A549 (cell line): ENCODE results near the gene AKNAD1. TPM values are rescaled to one million over a fixed set of nuclear protein-coding genes. Genes with fewer than 3 reads are reported as not detected.

Experiments used
- ATAC-seq, 2 experiments: fragments of 200-7000 bp in 1 of 2; fragments of >200 bp in 1 of 2; cut with Nextera tagmentation in 1 of 2; cut with Tn5 transposase in 1 of 2; 3 replicates each; pipeline versions ENCODE4 v1.8.0 to v1.9.1; 2018 to 2020; ENCODE audit warnings: mild to moderate bottlenecking in 1 of 2, moderate library complexity in 1 of 2
- CTCF ChIA-PET: fragments of 300-600 bp; sonication (Branson Sonifier 250); formaldehyde crosslinking; extraction: SDS; loops from one replicate; lab custom pipeline; 2021; ENCODE audit warnings: antibody characterized with exemption, inconsistent platforms; lab: Yijun Ruan, JAX
- POLR2A ChIA-PET: fragments of 350-600 bp; formaldehyde crosslinking; extraction: SDS; loops from one replicate; lab custom pipeline; 2021; ENCODE audit warnings: antibody characterized with exemption, inconsistent platforms; lab: Yijun Ruan, JAX
- DNase-seq, 2 experiments: peaks; one replicate each; pipeline versions ENCODE4 v3.0.0 to v3.0.0-alpha.2; 2011 to 2016; ENCODE audit warnings: low read depth in 1 of 2, low spot score in 1 of 2
- FAIRE-seq: peaks from 2 replicates; lab custom pipeline; 2011; peaks lifted over from hg19 to GRCh38; lab: Jason Lieb, UNC
- H3K27ac ChIP-seq, 2 experiments: fragments of >200 bp; sonication (Bioruptor Twin); formaldehyde crosslinking; 3 replicates each; pipeline ENCODE4 v1.5.1; 2016 to 2017
- H3K4me1 ChIP-seq: fragments of >200 bp; sonication (Bioruptor Twin); formaldehyde crosslinking; 3 replicates; pipeline ENCODE4 v1.6.1; 2016
- H3K4me2 ChIP-seq: fragments of >200 bp; sonication (Bioruptor Twin); formaldehyde crosslinking; 3 replicates; pipeline ENCODE4 v1.6.1; 2016
- H3K4me3 ChIP-seq: fragments of >200 bp; sonication (Bioruptor Twin); formaldehyde crosslinking; 3 replicates; pipeline ENCODE4 v1.5.1; 2016
- H3K9me3 ChIP-seq: fragments of >200 bp; sonication (Bioruptor Twin); formaldehyde crosslinking; 3 replicates; pipeline ENCODE4 v1.6.1; 2016
- BHLHE40 ChIP-seq: IDR thresholded peaks from 2 replicates; pipeline ENCODE4 v1.6.1; 2012; ENCODE audit warnings: low read depth, low read length, inconsistent platforms
- CHD2 ChIP-seq: fragments of 150-350 bp; IDR thresholded peaks from 2 replicates; pipeline ENCODE4 v1.6.1; 2014; ENCODE audit warnings: low read length; ENCODE audit not compliant: partially characterized antibody
- EHF ChIP-seq: fragments of 250-450 bp; sonication (Bioruptor Pico); IDR thresholded peaks from 2 replicates; pipeline ENCODE4 v1.5.0; 2020; ENCODE audit warnings: mild to moderate bottlenecking
- EHMT2 ChIP-seq: fragments of 200-600 bp; sonication (generic); IDR thresholded peaks from 2 replicates; pipeline ENCODE4 v1.6.1; 2016; ENCODE audit warnings: antibody characterized with exemption, low read depth, mild to moderate bottlenecking, moderate library complexity
- EP300 ChIP-seq, 2 experiments: fragments of >200 bp; sonication (Bioruptor Twin); formaldehyde crosslinking; IDR thresholded peaks; 2 replicates in 1 of 2; 3 replicates in 1 of 2; pipeline ENCODE4 v1.6.1; 2016 to 2017
- FOSB ChIP-seq: fragments of 250-450 bp; sonication (Bioruptor Pico); IDR thresholded peaks from 2 replicates; pipeline ENCODE4 v1.5.0; 2020; ENCODE audit warnings: mild to moderate bottlenecking, moderate library complexity
- FOSL2 ChIP-seq, 2 experiments: fragments of 450-650 bp in 1 of 2; fragments of >200 bp in 1 of 2; sonication (Bioruptor Twin) in 1 of 2; formaldehyde crosslinking; IDR thresholded peaks; 2 replicates each; pipeline versions ENCODE4 v1.5.0 to v1.6.1; 2016 to 2020; ENCODE audit warnings: mild to moderate bottlenecking in 1 of 2, moderate library complexity in 1 of 2
- FOXS1 ChIP-seq: fragments of 250-450 bp; sonication (Bioruptor Pico); IDR thresholded peaks from 2 replicates; pipeline ENCODE4 v1.5.0; 2020; ENCODE audit warnings: mild to moderate bottlenecking, moderate library complexity
- HOXA7 ChIP-seq: fragments of 250-450 bp; sonication (Bioruptor Pico); IDR thresholded peaks from 2 replicates; pipeline ENCODE4 v1.5.0; 2020; ENCODE audit warnings: mild to moderate bottlenecking, moderate library complexity
- JUN ChIP-seq, 2 experiments: fragments of >200 bp; sonication (Bioruptor Twin); formaldehyde crosslinking; IDR thresholded peaks; 2 replicates in 1 of 2; 3 replicates in 1 of 2; pipeline ENCODE4 v1.6.1; 2016 to 2017
- JUNB ChIP-seq: fragments of >200 bp; sonication (Bioruptor Twin); formaldehyde crosslinking; IDR thresholded peaks from 2 replicates; pipeline ENCODE4 v1.6.1; 2016
- MAFK ChIP-seq: fragments of 450-650 bp; IDR thresholded peaks from 2 replicates; pipeline ENCODE4 v1.6.1; 2014; ENCODE audit not compliant: partially characterized antibody
- MYC ChIP-seq: IDR thresholded peaks from 2 replicates; pipeline ENCODE4 v1.6.1; 2012; ENCODE audit warnings: mild to moderate bottlenecking, inconsistent platforms, low read length, improper control_type of control experiment, borderline replicate concordance
- NPAS2 ChIP-seq: fragments of 250-450 bp; sonication (Bioruptor Pico); IDR thresholded peaks from 2 replicates; pipeline ENCODE4 v1.8.0; 2022; ENCODE audit warnings: mild to moderate bottlenecking, moderate library complexity, borderline replicate concordance
- PBX3 ChIP-seq: IDR thresholded peaks from 2 replicates; pipeline ENCODE4 v1.6.1; 2012
- POLR2A ChIP-seq: IDR thresholded peaks from 2 replicates; pipeline ENCODE4 v1.6.1; 2012; ENCODE audit warnings: mild to moderate bottlenecking, low read length
- RARB ChIP-seq: fragments of 250-450 bp; sonication (Bioruptor Pico); IDR thresholded peaks from 2 replicates; pipeline ENCODE4 v1.8.0; 2021; ENCODE audit warnings: mild to moderate bottlenecking, moderate library complexity
- RCOR1 ChIP-seq: fragments of 150-350 bp; IDR thresholded peaks from 2 replicates; pipeline ENCODE4 v1.6.1; 2014; ENCODE audit warnings: antibody characterized with exemption, low read length, low read depth
- RFX5 ChIP-seq: fragments of 450-650 bp; IDR thresholded peaks from 2 replicates; pipeline ENCODE4 v1.7.1; 2014; ENCODE audit warnings: antibody characterized with exemption, mild to moderate bottlenecking, moderate library complexity
- SMC3 ChIP-seq: fragments of >200 bp; sonication (Bioruptor Twin); formaldehyde crosslinking; IDR thresholded peaks from 3 replicates; pipeline ENCODE4 v1.6.1; 2018; ENCODE audit warnings: inconsistent platforms
- TP53 ChIP-seq: fragments of 250-450 bp; sonication (Bioruptor Pico); IDR thresholded peaks from 2 replicates; pipeline ENCODE4 v1.5.0; 2021; ENCODE audit warnings: mild to moderate bottlenecking, moderate library complexity
- ZC3H11A ChIP-seq: fragments of 450-650 bp; IDR thresholded peaks from 2 replicates; pipeline ENCODE4 v1.6.1; 2014; ENCODE audit warnings: antibody characterized with exemption, mild to moderate bottlenecking
- ZSCAN20 ChIP-seq: fragments of 250-450 bp; sonication (Bioruptor Pico); IDR thresholded peaks from 2 replicates; pipeline ENCODE4 v1.8.0; 2022; ENCODE audit warnings: mild to moderate bottlenecking, moderate library complexity
- WGBS: methylation state at CpG from one replicate; pipeline ENCODE4 v1.1.6; 2017; ENCODE audit errors: missing lambda C conversion rate; 5-methylcytosine and 5-hydroxymethylcytosine counted together
- polyA plus RNA-seq, 4 experiments: library from polyadenylated mRNA; depleted of rRNA in 3 of 4; stranded (reverse); fragments of >200 nt; fragmentation: RNase III in 1 of 4; extraction: RNeasy Plus Mini Kit Qiagen cat#74134 plus additional on column Dnase treatment in 1 of 4; gene quantifications; 2 replicates in 3 of 4; 3 replicates in 1 of 4; pipeline ENCODE4 v1.2.3, GENCODE V29; 2011 to 2017
- TF ChIP-seq, protein P1 (sequence below): fragments of 450-650 bp; IDR thresholded peaks from 2 replicates; pipeline ENCODE4 v1.6.1; 2014; ENCODE audit warnings: antibody characterized with exemption
- TF ChIP-seq, protein P2 (sequence below): IDR thresholded peaks from 2 replicates; pipeline ENCODE4 v1.6.1; 2012; ENCODE audit warnings: low read depth, borderline replicate concordance
- TF ChIP-seq, protein P3 (sequence below): fragments of 150-350 bp; IDR thresholded peaks from 2 replicates; pipeline ENCODE4 v1.6.1; 2014; ENCODE audit warnings: low read depth, mild to moderate bottlenecking, low read length

Gene AKNAD1
- polyA plus RNA-seq, 2 of the 4 experiments (the other 2 are of a cell fraction) = 0.56 to 1.3 TPM

DNA sequence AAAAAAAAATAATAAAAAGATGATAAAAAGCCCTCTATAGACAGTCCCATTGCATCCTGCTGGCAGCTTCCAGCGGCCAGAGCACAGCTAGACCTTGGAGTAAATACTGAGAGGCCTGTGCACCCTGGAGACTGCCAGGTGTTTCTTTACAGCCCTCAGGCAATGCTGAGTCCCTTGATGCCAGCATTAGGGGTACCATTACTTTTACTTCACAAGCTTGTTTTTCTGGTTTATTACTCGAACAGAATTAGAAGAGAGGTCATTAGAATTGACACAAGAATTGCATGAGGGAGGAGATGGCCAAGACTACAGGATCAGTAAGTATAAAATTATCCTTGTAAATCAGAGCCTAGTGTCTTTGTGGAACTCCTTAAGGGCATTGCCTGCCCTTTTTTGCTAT lies 43.6 kb downstream of the AKNAD1 start:
- ChIA-PET CTCF (no interaction called here), POLR2A (no interaction called here)
- Histone ChIP-seq H3K4me2 (no peak overlapping the region), H3K9me3 (no peaks in the 10 kb centered on the region), H3K27ac (no peak overlapping the region), H3K4me3 (no peak overlapping the region), H3K4me1 (peaks cover 16% of the 10 kb centered on the region; the same call in 2 of the 3 replicates)
- 65% methylated on average over 2 of the region's 2 CpGs for WGBS
- no peak for ATAC-seq
- no peak for FAIRE-seq
- TF ChIP-seq HOXA7 (no peak), SMC3 (no peak), RFX5 (no peak), MAFK (no peak), EHF (no peak), TP53 (CRISPR knock-in tag) (no peak), PBX3 (no peak)
- TF ChIP-seq, protein P1, sequence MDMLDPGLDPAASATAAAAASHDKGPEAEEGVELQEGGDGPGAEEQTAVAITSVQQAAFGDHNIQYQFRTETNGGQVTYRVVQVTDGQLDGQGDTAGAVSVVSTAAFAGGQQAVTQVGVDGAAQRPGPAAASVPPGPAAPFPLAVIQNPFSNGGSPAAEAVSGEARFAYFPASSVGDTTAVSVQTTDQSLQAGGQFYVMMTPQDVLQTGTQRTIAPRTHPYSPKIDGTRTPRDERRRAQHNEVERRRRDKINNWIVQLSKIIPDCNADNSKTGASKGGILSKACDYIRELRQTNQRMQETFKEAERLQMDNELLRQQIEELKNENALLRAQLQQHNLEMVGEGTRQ = no peak
- DNase-seq = no peak

DNA sequence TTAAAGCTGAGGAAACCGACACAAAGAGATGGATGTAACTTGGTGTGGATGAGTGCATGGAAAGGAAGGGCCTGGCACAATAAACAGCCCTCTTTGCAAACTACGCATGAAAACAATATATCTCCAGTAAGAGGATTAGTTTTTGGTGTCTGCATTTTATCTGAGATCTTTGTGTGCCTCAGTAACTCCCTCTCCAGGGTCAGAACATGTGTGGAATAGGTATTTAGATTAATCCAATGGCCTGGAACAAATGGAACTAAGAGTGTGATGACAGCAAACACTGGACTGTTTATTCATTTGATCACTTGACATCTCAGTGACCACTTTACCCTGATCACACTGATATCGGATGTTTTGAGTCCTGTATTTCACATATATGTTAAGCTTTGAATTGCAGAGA lies 45.3 kb downstream of the AKNAD1 start:
- no peak for TF ChIP-seq EHMT2
- TF ChIP-seq MYC = no peak
- TF ChIP-seq JUN (IDR thresholded peaks at IDR 0.05) = no peak
- TF ChIP-seq EHF = no peak
- TF ChIP-seq ZSCAN20 = no peak
- no peak for TF ChIP-seq JUNB
- TF ChIP-seq, protein P2, sequence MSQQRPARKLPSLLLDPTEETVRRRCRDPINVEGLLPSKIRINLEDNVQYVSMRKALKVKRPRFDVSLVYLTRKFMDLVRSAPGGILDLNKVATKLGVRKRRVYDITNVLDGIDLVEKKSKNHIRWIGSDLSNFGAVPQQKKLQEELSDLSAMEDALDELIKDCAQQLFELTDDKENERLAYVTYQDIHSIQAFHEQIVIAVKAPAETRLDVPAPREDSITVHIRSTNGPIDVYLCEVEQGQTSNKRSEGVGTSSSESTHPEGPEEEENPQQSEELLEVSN = no peak
- no peak for TF ChIP-seq TP53 (CRISPR knock-in tag)
- no peak for TF ChIP-seq BHLHE40
- TF ChIP-seq ZC3H11A = no peak
- TF ChIP-seq EP300 (IDR thresholded peaks at IDR 0.05) = no peak
- H3K4me1 ChIP-seq = peaks cover 11% of the 10 kb centered on the region; the same call in 2 of the 3 replicates
- POLR2A ChIA-PET = no interaction called here
- FAIRE-seq (no peak), DNase-seq (no peak), ATAC-seq (no peak)
- WGBS = 83% methylated on average over 3 of the region's 3 CpGs
- CTCF ChIA-PET = no interaction called here
- no peaks in the 10 kb centered on the region for H3K9me3 ChIP-seq
- H3K4me2 ChIP-seq = no peak overlapping the region
- H3K4me3 ChIP-seq = no peak overlapping the region
- no peak overlapping the region for H3K27ac ChIP-seq

DNA sequence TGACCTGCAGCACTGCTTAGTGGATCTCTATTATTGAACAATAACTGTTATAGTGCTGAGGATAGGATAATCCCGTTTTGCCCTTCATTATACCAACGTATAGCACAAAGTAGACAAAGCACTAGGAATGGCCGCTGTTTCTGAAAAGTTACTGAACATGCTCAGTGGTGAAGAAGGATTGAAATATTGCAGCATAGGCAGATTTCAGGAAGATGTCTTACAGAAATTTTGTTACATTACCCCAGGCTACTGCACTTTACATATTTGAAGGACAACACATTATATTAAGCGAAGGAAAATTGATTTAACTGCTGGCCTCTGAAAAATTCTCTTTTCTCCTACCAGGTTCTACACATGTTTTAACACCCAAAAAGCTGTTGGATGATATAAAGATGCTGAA lies 48.5 kb downstream of the AKNAD1 start:
- DNase-seq = no peak
- WGBS = 89% methylated on average over 4 of the region's 4 CpGs
- H3K4me3 ChIP-seq = no peak overlapping the region
- peak; percentile 36 for TF ChIP-seq MAFK
- no peak for TF ChIP-seq FOSL2 (IDR thresholded peaks at IDR 0.05)
- TF ChIP-seq FOSL2 (CRISPR knock-in tag; IDR thresholded peaks at IDR 0.05) = no peak
- TF ChIP-seq, all 56 proteins: peak for 1
- H3K4me1 ChIP-seq = no peaks in the 10 kb centered on the region
- ATAC-seq (no peak), FAIRE-seq (no peak)
- POLR2A ChIA-PET = no interaction called here
- H3K27ac ChIP-seq = no peak overlapping the region
- H3K9me3 ChIP-seq = no peaks in the 10 kb centered on the region
- CTCF ChIA-PET = interaction anchor here (1.3 kb wide), 1 partner anchor 87 kb away, joined by 3 read pairs; no protein-coding TSS in a partner anchor
- H3K4me2 ChIP-seq = no peak overlapping the region

- TF ChIP-seq FOXS1 (no peak), FOSB (CRISPR knock-in tag) (no peak), MYC (no peak), BHLHE40 (no peak), CHD2 (no peak), ZC3H11A (no peak), POLR2A (no peak), RARB (CRISPR knock-in tag) (no peak), PBX3 (no peak), EHMT2 (no peak), NPAS2 (no peak), RCOR1 (no peak)
- TF ChIP-seq, protein P3, sequence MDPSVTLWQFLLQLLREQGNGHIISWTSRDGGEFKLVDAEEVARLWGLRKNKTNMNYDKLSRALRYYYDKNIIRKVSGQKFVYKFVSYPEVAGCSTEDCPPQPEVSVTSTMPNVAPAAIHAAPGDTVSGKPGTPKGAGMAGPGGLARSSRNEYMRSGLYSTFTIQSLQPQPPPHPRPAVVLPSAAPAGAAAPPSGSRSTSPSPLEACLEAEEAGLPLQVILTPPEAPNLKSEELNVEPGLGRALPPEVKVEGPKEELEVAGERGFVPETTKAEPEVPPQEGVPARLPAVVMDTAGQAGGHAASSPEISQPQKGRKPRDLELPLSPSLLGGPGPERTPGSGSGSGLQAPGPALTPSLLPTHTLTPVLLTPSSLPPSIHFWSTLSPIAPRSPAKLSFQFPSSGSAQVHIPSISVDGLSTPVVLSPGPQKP = no peak
- H3K4me2 ChIP-seq = no peak overlapping the region
- ChIA-PET POLR2A (no interaction called here), CTCF (no interaction called here)
- 94% methylated on average over 11 of the region's 11 CpGs for WGBS
- no peak overlapping the region for H3K4me3 ChIP-seq
- ATAC-seq = no peak
- no peak for DNase-seq
- H3K9me3 ChIP-seq = no peaks in the 10 kb centered on the region
- H3K27ac ChIP-seq = no peak overlapping the region
- H3K4me1 ChIP-seq = no peaks in the 10 kb centered on the region
- no peak for FAIRE-seq
Observed at GRCh38 chr1:108803548-108803947, 53.3 kb downstream of the AKNAD1 start.
